Hepatocyte (in vitro differentiated cells): ENCODE measurements around the gene SIK2. TPM values are rescaled to one million over a fixed set of nuclear protein-coding genes. Genes with fewer than 3 reads are reported as not detected.
"Not testable (repeated sequence)": the region's sequence is repeated elsewhere in the genome, so short reads cannot be mapped to it uniquely, and the experiment has no call there.

ENCODE experiments used
- DNase-seq: peaks from one replicate; pipeline ENCODE4 v3.0.0-alpha.2; 2016; ENCODE audit warnings: low spot score
- H2AFZ ChIP-seq: fragments of 200-600 bp; sonication (generic); 2 replicates; pipeline ENCODE4 v1.6.0; 2016; ENCODE audit warnings: antibody characterized with exemption, mild to moderate bottlenecking
- H3K27ac ChIP-seq: fragments of 200-600 bp; sonication (generic); 2 replicates; pipeline ENCODE4 v1.5.1; 2016; ENCODE audit warnings: mild to moderate bottlenecking
- H3K27me3 ChIP-seq: fragments of 200-600 bp; sonication (generic); 2 replicates; pipeline ENCODE4 v1.6.1; 2016
- H3K36me3 ChIP-seq: fragments of 200-600 bp; sonication (generic); replicated peaks from 2 replicates; pipeline ENCODE4 v1.5.1; 2016; ENCODE audit warnings: low read depth; ENCODE audit not compliant: insufficient read depth
- H3K4me1 ChIP-seq: fragments of 200-600 bp; sonication (generic); 2 replicates; pipeline ENCODE4 v1.5.1; 2016; ENCODE audit warnings: mild to moderate bottlenecking, moderate library complexity; ENCODE audit not compliant: insufficient read depth
- H3K4me2 ChIP-seq: fragments of 200-600 bp; sonication (generic); 2 replicates; pipeline ENCODE4 v1.6.0; 2016
- H3K4me3 ChIP-seq: fragments of 200-600 bp; sonication (generic); 2 replicates; pipeline ENCODE4 v1.5.1; 2016; ENCODE audit warnings: mild to moderate bottlenecking
- H3K79me2 ChIP-seq: fragments of 200-600 bp; sonication (generic); 2 replicates; pipeline ENCODE4 v1.6.0; 2017; ENCODE audit warnings: mild to moderate bottlenecking
- H3K9me2 ChIP-seq: fragments of 200-600 bp; sonication (generic); replicated peaks from 2 replicates; pipeline ENCODE4 v1.6.0; 2017; ENCODE audit warnings: mild to moderate bottlenecking; ENCODE audit not compliant: insufficient read depth
- H3K9me3 ChIP-seq: fragments of 200-600 bp; sonication (generic); 2 replicates; pipeline ENCODE4 v1.5.1; 2016; ENCODE audit warnings: low read depth, mild to moderate bottlenecking
- H4K20me1 ChIP-seq: fragments of 200-600 bp; sonication (generic); 2 replicates; pipeline ENCODE4 v1.6.0; 2016; ENCODE audit warnings: mild to moderate bottlenecking; ENCODE audit not compliant: insufficient read depth, poor library complexity, severe bottlenecking
- EZH2 ChIP-seq: fragments of 200-600 bp; sonication (generic); IDR thresholded peaks from 2 replicates; pipeline ENCODE4 v1.6.1; 2016; ENCODE audit warnings: antibody characterized with exemption, mild to moderate bottlenecking, borderline replicate concordance
- EZH2phosphoT487 ChIP-seq: fragments of 200-600 bp; sonication (generic); IDR thresholded peaks from one replicate; pipeline ENCODE4 v1.6.1; 2018; ENCODE audit warnings: antibody characterized with exemption, mild to moderate bottlenecking, low read depth, moderate library complexity; ENCODE audit not compliant: unreplicated experiment, severe bottlenecking
- WGBS: methylation state at CpG from one replicate; pipeline ENCODE4 v1.1.6; 2016; ENCODE audit warnings: low lambda C conversion rate; ENCODE audit errors: missing lambda C conversion rate; 5-methylcytosine and 5-hydroxymethylcytosine counted together
- polyA plus RNA-seq: library from polyadenylated mRNA; unstranded; fragments of >200 nt; fragmentation: Nextera tagmentation; extraction: Ambion mirVana; gene quantifications from 2 replicates; pipeline ENCODE4 v1.2.1, GENCODE V29; 2016
- total RNA-seq: library from RNA; depleted of rRNA; stranded (reverse); fragments of >200 nt; gene quantifications from 2 replicates; pipeline ENCODE4 v1.2.3, GENCODE V29; 2014
- TF ChIP-seq, protein P1 (sequence below): fragments of 200-600 bp; sonication (generic); IDR thresholded peaks from 2 replicates; pipeline ENCODE4 v1.5.1; 2016; ENCODE audit warnings: antibody characterized with exemption, mild to moderate bottlenecking; ENCODE audit not compliant: poor library complexity

Gene SIK2
- total and polyA plus RNA-seq, 2 experiments from 2014 or later = 3.1 to 22.2 TPM

DNA sequence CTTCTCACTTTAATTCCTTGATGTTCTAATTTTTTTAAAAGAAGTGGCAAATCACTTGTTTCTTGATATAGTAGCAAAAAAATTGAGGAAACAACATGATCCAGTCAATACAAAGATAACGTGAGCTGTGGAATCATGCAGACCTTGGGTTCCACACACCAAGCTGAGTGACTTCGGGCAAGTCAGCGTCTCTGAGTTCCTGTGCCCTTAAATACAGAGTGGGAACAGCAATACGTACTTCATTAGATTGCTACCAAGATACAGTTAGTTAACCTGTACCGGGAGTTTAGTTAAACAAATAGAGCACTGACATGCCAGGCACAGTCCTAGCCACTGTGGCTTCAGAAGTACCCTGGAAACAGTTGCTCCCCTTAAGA is 105.4 kb downstream of the SIK2 start:
- TF ChIP-seq EZH2phosphoT487 = no peak
- WGBS = 94% methylated on average over 5 of the region's 5 CpGs
- H3K4me1 ChIP-seq = no peaks in the 10 kb centered on the region

DNA sequence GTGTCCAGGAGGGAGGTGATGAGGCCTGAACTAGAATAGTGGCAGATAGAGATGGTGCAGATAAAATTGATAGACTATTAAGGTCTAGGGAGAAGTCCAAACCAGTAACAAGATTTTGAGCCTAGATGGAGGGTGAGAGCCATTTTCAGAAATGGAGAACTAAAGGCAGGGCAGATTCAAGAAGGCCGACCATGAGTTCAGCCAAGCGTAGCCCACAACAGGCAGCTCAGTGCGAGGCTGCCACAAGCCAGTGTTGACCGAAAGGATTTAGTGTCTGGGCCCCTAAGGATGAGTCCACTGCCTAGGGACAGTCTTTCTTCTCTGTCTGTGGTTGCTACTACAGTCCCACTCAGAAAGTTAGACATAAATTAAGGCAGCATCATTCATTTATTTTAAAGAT is 112.3 kb downstream of the SIK2 start:
- peaks cover 3% of the 10 kb centered on the region for H3K36me3 ChIP-seq
- H3K9me2 ChIP-seq = no peaks in the 10 kb centered on the region
- H3K4me2 ChIP-seq = no peak overlapping the region
- WGBS = 93% methylated on average over 4 of the region's 4 CpGs
- H3K4me1 ChIP-seq = peaks cover 11% of the 10 kb centered on the region
- no peaks in the 10 kb centered on the region for H3K27me3 ChIP-seq
- H3K4me3 ChIP-seq = no peak overlapping the region
- TF ChIP-seq, protein P1, sequence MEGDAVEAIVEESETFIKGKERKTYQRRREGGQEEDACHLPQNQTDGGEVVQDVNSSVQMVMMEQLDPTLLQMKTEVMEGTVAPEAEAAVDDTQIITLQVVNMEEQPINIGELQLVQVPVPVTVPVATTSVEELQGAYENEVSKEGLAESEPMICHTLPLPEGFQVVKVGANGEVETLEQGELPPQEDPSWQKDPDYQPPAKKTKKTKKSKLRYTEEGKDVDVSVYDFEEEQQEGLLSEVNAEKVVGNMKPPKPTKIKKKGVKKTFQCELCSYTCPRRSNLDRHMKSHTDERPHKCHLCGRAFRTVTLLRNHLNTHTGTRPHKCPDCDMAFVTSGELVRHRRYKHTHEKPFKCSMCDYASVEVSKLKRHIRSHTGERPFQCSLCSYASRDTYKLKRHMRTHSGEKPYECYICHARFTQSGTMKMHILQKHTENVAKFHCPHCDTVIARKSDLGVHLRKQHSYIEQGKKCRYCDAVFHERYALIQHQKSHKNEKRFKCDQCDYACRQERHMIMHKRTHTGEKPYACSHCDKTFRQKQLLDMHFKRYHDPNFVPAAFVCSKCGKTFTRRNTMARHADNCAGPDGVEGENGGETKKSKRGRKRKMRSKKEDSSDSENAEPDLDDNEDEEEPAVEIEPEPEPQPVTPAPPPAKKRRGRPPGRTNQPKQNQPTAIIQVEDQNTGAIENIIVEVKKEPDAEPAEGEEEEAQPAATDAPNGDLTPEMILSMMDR = no peak
- TF ChIP-seq EZH2 (no peak), EZH2phosphoT487 (no peak)
- peaks cover 2% of the 10 kb centered on the region for H3K79me2 ChIP-seq
- H4K20me1 ChIP-seq = no peaks in the 10 kb centered on the region
- H3K9me3 ChIP-seq = no peaks in the 10 kb centered on the region
- no peak overlapping the region for H3K27ac ChIP-seq
- no peak overlapping the region for H2AFZ ChIP-seq
- no peak for DNase-seq

More for the DNA sequence above, 105.4 kb downstream of the SIK2 start:
- Histone ChIP-seq H3K4me3 (no peak overlapping the region), H2AFZ (no peak overlapping the region), H3K9me3 (no peaks in the 10 kb centered on the region), H3K27ac (peak overlapping the region; percentile 34), H3K4me2 (no peak overlapping the region), H4K20me1 (no peaks in the 10 kb centered on the region), H3K9me2 (no peaks in the 10 kb centered on the region), H3K36me3 (peaks cover 3% of the 10 kb centered on the region), H3K79me2 (peaks cover 6% of the 10 kb centered on the region), H3K27me3 (no peaks in the 10 kb centered on the region)
- DNase-seq = no peak

DNA sequence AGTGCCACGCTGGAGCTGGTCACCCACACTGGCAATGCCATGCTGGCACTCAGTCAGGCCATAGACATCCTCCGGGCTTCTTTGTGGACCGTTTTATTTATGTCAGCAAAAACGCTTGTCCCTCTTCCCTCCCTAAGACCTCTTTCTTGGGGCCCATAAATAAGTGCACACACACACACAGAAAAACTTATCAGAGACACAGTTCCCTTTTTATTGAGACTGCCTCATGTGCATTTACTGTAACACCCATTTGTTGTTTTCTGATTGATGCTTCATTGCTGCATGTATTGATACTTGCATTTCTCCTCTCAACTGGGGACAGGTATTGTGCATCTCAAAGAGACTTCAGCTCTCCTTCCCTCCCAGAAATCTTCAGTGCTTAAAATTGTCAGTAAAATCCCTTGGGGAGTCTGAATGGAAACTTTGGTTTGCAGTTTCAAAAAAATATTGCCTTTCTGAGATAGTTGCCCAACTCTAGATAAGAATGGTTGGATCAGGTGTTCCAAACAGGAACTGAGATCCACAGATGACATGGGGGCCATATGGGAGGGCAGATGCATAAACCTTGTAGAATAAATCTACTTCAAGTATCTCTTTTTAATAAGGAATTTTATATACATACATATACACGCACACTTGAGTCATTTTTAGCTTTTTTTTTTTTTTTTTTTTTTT is 113.0 kb downstream of the SIK2 start:
- no peak overlapping the region for H2AFZ ChIP-seq
- H3K27me3 ChIP-seq = no peaks in the 10 kb centered on the region
- no peak overlapping the region for H3K4me3 ChIP-seq
- WGBS = 91% methylated on average over 5 of the region's 5 CpGs
- H3K9me3 ChIP-seq = no peaks in the 10 kb centered on the region
- H3K9me2 ChIP-seq = no peaks in the 10 kb centered on the region
- DNase-seq = no peak
- TF ChIP-seq, protein P1 = no peak
- TF ChIP-seq EZH2 (no peak), EZH2phosphoT487 (no peak)
- H3K4me1 ChIP-seq = peaks cover 11% of the 10 kb centered on the region
- H4K20me1 ChIP-seq = no peaks in the 10 kb centered on the region
- peaks cover 2% of the 10 kb centered on the region for H3K79me2 ChIP-seq
- no peak overlapping the region for H3K4me2 ChIP-seq
- no peak overlapping the region for H3K27ac ChIP-seq
- H3K36me3 ChIP-seq = peaks cover 3% of the 10 kb centered on the region

DNA sequence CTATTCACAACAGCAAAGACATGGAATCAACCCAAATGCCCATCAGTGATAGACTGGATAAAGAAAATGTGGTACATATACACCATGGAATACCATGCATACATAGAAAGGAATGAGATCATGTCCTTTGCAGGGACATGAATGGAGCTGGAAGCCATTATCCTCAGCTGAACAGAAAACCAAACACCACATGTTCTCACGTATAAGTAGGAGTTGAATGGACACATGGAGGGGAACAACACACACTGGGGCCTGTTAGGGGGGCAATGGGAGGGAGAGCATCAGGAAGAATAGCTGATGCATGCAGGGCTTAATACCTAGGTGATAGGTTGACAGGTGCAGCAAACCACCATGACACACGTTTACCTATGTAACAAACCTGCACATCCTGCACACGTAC is 115.4 kb downstream of the SIK2 start:
- H3K36me3 ChIP-seq, H3K4me3 ChIP-seq, DNase-seq, H3K27ac ChIP-seq, H3K9me3 ChIP-seq, H3K27me3 ChIP-seq, H3K79me2 ChIP-seq, H2AFZ ChIP-seq, H3K9me2 ChIP-seq, H4K20me1 ChIP-seq, H3K4me2 ChIP-seq: not testable (repeated sequence)
- H3K4me1 ChIP-seq = peaks cover 16% of the 10 kb centered on the region
- WGBS = 85% methylated on average over 3 of the region's 3 CpGs
